ENCODE data around the gene ARHGEF5. TPM values are rescaled to one million over a fixed set of nuclear protein-coding genes. Genes with fewer than 3 reads are reported as not detected.
"Not testable (repeated sequence)": the region's sequence is repeated elsewhere in the genome, so short reads cannot be mapped to it uniquely, and the experiment has no call there.

ARHGEF5 gene
- polyA plus RNA-seq (2011; rRNA removed) (2.3 and 2.8 TPM in 2 replicates), polyA plus RNA-seq (2017; fragmentation: RNase III; extraction: RNeasy Plus Mini Kit Qiagen cat#74134 plus additional on column Dnase treatment) (2.1 to 2.6 TPM (median 2.5 TPM) in 3 replicates), polyA minus RNA-seq (2011; rRNA and poly(A)+ RNA removed) (6.6 and 7.1 TPM in 2 replicates)
- polyA plus RNA-seq (2012; cell fraction: cytosol; rRNA removed): 0.91 and 1.1 TPM in 2 replicates
- 1.1 and 1.4 TPM in 2 replicates for polyA plus RNA-seq (2012; cell fraction: nucleus; rRNA removed)

DNA sequence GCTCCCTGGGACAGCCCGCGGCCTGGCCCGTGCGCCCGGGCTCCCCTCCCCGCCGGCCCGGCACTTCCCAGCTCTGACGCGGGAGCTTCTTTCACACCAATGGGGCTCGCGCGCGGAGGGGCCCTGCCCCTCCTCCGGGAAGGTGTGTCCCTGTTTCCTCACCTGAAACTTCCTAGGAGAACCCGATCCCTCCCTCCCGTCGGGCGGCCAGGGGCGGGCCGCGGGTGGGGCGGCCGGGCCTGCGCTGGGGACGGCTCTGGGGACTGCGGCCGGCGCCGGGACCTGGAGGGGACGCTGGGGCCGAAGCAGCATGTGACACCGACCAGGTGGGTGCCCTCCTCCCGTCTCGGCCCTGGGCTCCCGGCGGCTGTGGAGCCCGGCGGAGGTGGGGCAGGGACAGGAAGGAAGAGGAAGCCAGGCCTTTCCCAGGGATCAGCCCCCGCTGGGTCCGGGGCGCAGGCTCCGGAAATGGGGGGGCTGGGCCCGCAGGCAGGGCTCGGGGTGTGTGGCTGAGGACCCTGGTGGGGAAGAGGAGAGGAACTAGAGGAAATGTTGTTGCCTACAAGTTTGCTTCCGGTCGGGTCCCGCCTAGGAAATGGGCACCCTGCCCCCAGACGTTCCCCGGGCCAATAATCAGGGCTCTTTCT, at the start of gene ARHGEF5:
TSS of gene ARHGEF5 (plus strand) at position 227 of the 647 bp plus-strand sequence. CDS start 7,268 bp downstream, outside the sequence.
- H3K4me3 ChIP-seq; H3K27ac ChIP-seq; H3K9me3 ChIP-seq; POLR2A ChIA-PET; DNase-seq (ENCODE audit: low read depth in 1 of 2, low spot score in 1 of 2); H3K4me2 ChIP-seq; FAIRE-seq; CTCF ChIA-PET; H3K4me1 ChIP-seq: not testable (repeated sequence)
- WGBS (ENCODE audit: missing lambda C conversion rate): no CpG with 5 or more reads among the region's 50 CpGs
- peak; percentile 67 to 81 for ATAC-seq

DNA sequence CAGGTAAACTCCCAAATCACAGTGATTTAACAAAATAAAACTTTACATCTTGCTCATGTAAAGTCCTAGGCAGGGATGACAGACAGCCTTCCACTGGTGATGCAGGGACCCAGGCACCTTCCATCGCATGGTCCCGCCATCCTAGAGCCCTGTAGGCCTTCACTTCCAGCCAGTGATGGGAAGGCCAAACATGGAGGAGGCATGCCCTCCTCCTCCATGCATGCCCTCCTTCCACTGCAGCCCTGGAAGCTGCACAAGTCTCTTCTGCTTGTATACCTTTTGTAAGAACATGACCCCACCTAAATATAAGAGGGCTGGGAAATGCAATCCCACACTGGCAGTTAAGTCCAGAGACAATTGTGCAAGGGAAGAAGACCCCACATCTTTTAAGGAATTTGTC, 45.5 kb upstream of the ARHGEF5 start:
- FAIRE-seq: peak; percentile 82
- WGBS (ENCODE audit: missing lambda C conversion rate): no CpG with 5 or more reads among the region's 2 CpGs
- CTCF ChIA-PET; H3K4me3 ChIP-seq; H3K27ac ChIP-seq; H3K9me3 ChIP-seq; DNase-seq (ENCODE audit: low read depth in 1 of 2, low spot score in 1 of 2); H3K4me2 ChIP-seq; POLR2A ChIA-PET; H3K4me1 ChIP-seq: not testable (repeated sequence)
- peak in 1 of 2 experiments; percentile 29; a peak in 1 of 6 replicates for ATAC-seq

DNA sequence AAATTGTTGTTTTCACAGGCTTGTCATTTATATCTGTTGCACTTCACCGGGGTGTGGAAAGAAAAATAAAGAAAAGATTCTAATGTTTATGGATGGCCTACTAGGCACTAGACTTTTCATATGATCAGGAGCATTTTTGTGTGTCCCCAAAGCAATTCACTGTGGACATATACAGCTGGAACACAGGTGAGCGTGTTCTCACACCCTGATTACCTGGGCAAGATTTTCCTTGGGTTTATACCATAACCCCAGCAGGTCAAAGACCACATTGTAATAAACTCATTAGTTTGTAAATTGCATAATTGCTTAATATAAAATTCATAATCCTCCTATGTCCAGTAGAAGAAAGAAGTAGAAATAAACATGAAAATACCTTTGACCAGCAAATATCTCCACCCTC, 44.0 kb upstream of the ARHGEF5 start:
- FAIRE-seq; POLR2A ChIA-PET; CTCF ChIA-PET; H3K27ac ChIP-seq; H3K4me1 ChIP-seq; H3K4me2 ChIP-seq; H3K4me3 ChIP-seq; DNase-seq (ENCODE audit: low read depth in 1 of 2, low spot score in 1 of 2); H3K9me3 ChIP-seq; ATAC-seq: not testable (repeated sequence)
- WGBS (ENCODE audit: missing lambda C conversion rate): 18% methylated on average over 1 of the region's 2 CpGs

DNA sequence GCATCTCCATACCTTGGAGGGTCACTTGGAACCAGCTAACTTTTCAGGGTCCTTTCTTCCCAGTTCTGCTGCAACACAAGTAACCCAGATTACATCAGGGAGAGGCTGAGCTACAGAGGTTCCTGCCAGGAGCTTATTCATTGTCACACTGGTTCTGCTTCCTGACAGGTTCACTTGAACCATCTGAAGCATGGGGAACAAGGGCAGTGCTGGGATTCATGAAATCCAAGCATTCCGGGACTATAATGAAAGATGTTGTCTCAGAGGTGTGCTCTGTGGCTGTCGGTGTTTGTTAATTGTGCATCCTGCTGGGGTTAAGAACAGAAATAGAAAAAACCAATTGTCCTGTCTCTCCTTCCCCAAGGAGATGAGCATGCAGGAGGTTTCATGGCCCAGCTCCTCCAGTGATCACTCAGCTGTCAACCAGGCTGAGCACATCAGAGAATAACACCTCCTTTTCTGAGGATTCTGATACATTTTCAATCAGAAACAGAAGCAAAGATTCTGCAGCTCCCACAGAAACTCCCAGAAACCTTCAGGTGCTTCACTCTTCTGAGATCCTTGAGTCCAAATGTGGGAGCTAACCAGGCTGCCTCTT, 43.2 kb upstream of the ARHGEF5 start, which contains the start of gene OR2A1:
TSS of gene OR2A1 (plus strand) at position 548 of the 598 bp plus-strand sequence. CDS start 5,706 bp downstream, outside the sequence.
- FAIRE-seq: not testable (repeated sequence)
- WGBS (ENCODE audit: missing lambda C conversion rate): 72% methylated on average over 2 of the region's 2 CpGs

DNA sequence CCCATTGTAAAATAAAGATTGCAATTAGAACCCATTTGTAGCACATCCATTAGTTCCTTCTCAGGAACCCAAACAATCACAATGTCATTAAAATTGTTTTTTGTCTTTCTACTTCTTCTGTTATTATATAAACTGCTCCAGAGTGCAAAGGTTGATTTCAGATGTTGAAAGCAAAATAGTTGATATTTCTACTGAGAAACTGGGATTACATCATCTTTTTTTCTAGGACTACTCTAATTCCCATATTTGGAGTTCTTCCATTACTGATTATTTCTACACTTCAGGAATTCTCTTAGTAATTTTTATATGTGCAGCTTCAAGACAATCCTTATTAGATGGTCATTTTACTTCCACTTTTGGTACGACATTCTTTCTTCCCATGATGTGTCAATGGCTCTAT, 37.7 kb upstream of the ARHGEF5 start:
- H3K4me3 ChIP-seq; POLR2A ChIA-PET; H3K9me3 ChIP-seq; H3K4me1 ChIP-seq; H3K27ac ChIP-seq; CTCF ChIA-PET; H3K4me2 ChIP-seq; ATAC-seq; DNase-seq (ENCODE audit: low read depth in 1 of 2, low spot score in 1 of 2): not testable (repeated sequence)
- FAIRE-seq: peak; percentile 77
- 43% methylated on average over 1 of the region's 1 CpG for WGBS (ENCODE audit: missing lambda C conversion rate)

More for the DNA sequence above, 43.2 kb upstream of the ARHGEF5 start, which contains the start of gene OR2A1:
- CTCF ChIA-PET; H3K4me1 ChIP-seq; H3K4me3 ChIP-seq; H3K27ac ChIP-seq; DNase-seq (ENCODE audit: low read depth in 1 of 2, low spot score in 1 of 2); ATAC-seq; H3K4me2 ChIP-seq; POLR2A ChIA-PET; H3K9me3 ChIP-seq: not testable (repeated sequence)

DNA sequence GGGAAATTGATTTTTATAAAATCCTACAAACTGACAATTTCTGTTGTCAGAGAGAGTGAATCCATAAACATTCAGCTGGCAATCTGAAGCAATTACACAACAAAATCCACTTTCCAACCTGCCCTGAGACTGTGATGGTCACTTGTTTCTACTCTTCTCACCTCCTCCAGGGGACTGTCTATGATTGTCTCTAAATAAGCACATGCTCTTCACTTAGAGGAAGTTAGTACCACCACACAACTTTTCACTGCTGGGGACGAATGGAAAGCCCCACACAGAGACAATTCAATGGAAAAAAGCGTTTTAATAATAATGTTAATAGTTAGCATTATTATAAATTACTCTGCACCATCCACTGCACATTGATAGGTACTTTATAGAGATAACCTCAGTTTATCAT, 35.7 kb upstream of the ARHGEF5 start:
- H3K4me2 ChIP-seq; H3K9me3 ChIP-seq; H3K27ac ChIP-seq; FAIRE-seq; CTCF ChIA-PET; H3K4me1 ChIP-seq; H3K4me3 ChIP-seq; POLR2A ChIA-PET; ATAC-seq; DNase-seq (ENCODE audit: low read depth in 1 of 2, low spot score in 1 of 2): not testable (repeated sequence)
- no CpG with 5 or more reads among the region's 2 CpGs for WGBS (ENCODE audit: missing lambda C conversion rate)

DNA sequence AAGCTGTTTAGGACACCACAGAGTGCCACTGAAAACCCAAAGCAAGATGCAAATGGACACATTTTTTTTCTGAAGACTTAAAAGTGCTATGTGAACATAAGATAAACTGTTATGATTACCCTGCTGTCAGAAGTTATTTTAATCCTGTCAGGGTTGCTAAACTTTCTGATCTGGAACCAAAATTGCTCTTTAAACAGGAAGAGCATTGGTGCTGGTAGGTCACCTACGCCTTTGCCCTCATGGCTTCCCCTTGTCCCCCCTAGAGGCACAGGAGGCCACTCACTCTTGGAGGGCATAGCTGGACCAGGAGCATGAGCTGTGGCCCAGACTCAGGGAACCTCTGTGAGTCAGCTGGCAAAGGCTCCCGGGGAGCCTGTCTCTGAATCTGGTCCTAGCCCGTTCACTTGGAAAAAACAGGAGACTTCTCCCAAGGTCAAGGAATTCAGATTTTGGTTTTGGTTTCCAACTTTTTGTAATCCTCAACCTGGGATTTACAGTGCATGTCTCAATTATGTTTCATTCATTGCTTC, 33.5 kb upstream of the ARHGEF5 start:
- DNase-seq (ENCODE audit: low read depth in 1 of 2, low spot score in 1 of 2); H3K4me1 ChIP-seq; FAIRE-seq; ATAC-seq; H3K4me3 ChIP-seq; H3K27ac ChIP-seq; POLR2A ChIA-PET; H3K4me2 ChIP-seq; H3K9me3 ChIP-seq; CTCF ChIA-PET: not testable (repeated sequence)
- WGBS (ENCODE audit: missing lambda C conversion rate): no CpG with 5 or more reads among the region's 3 CpGs

DNA sequence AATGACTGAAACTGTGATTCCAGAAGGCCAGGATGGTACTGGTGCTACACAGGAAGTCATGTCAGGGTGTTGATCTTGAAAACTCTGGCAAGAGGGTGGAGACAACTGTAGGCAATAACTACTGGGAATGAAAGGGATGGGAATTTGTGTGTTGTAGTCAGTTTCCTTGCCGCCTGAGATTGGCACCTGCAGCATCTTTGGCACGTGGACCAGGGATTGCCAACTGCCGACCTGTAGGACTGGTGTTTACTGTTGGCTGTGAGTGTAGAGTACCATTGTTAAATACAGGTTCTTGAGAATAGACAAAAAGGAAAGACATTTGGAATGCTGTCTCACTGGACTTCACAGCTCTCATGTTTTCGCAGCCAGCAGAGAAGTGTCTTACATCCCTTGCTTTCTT, 31.8 kb upstream of the ARHGEF5 start:
- DNase-seq (ENCODE audit: low read depth in 1 of 2, low spot score in 1 of 2); POLR2A ChIA-PET; FAIRE-seq; H3K9me3 ChIP-seq; H3K4me1 ChIP-seq; H3K4me2 ChIP-seq; H3K4me3 ChIP-seq; CTCF ChIA-PET; H3K27ac ChIP-seq; ATAC-seq: not testable (repeated sequence)
- WGBS (ENCODE audit: missing lambda C conversion rate): 65% methylated on average over 3 of the region's 4 CpGs

DNA sequence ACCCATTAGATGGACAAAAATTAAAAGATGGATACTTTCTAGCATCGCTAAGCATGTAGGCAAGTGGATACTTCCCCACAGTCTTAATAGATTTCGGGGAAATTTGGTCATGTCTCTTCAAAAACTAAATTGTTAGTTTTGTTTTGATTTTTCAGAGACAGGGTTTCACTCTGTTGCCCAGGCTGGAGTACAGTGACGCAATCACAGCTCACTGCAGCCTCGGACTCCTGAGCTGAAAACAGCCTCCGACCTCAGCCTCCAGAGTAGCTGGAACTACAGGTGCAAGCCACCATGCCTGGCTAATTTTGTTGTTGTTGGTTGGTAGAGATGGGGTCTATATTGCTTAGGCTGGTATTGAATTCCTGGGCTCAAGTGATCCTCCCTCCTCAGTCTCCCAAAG, 29.3 kb upstream of the ARHGEF5 start:
- POLR2A ChIA-PET; ATAC-seq; H3K9me3 ChIP-seq; CTCF ChIA-PET; H3K4me1 ChIP-seq; H3K27ac ChIP-seq; FAIRE-seq; H3K4me3 ChIP-seq; H3K4me2 ChIP-seq; DNase-seq (ENCODE audit: low read depth in 1 of 2, low spot score in 1 of 2): not testable (repeated sequence)
- 41% methylated on average over 4 of the region's 5 CpGs for WGBS (ENCODE audit: missing lambda C conversion rate)

DNA sequence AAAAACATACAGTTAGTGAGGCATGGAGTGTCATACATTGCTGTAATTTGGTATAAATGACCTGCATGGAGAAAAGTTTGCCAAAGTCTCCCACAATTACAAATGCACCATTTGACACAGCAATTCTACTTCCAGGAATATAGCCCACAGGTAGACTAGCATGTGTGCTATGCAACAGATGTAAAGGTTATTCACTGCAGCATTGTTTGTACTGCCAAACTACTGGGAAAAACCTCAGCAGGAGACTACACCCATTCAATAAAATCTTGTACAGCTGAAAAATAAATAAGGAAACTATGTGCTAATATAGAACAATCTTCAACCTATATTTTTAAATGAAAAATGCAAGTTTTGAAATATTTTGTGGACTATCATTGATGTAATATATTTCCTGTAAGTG, 25.2 kb upstream of the ARHGEF5 start:
- POLR2A ChIA-PET; H3K4me2 ChIP-seq; H3K4me1 ChIP-seq; H3K27ac ChIP-seq; H3K4me3 ChIP-seq; FAIRE-seq; ATAC-seq; CTCF ChIA-PET; DNase-seq (ENCODE audit: low read depth in 1 of 2, low spot score in 1 of 2); H3K9me3 ChIP-seq: not testable (repeated sequence)

DNA sequence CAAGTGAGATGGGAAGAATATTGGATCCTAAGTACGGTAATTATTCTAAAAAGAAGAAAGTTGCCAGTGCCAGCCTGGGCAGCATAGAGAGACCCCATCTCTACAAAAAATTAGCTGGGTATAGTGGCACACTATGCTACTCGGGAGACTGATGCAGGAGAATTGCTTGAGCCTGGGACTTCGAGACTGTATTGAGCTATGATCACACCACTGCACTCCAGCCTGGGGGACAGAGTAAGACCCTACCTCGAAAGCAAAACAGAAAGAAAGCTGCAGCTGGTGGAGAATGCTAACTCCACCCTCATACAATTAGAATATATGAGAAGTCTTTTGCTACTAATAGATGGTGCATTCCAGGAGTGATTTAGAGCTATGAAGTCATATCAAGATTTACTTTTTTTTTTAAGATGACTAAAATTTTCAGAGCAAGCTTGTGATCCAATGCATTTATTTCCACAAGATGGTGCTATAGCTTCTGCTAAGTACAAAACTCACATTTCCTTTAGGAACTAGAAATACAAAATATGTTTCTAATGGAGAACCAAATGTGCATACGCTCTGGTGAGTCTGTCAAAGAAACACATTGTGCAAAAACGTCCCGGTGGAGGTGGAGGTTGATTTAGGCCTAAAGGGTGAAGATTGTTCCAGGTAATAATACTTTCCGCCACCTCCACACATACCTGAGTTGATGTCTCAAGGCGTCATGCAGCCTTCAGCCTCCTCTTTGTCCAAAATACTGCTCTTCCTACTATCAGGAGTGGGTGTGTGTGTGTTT, 23.8 kb upstream of the ARHGEF5 start:
- H3K4me2 ChIP-seq; POLR2A ChIA-PET; H3K27ac ChIP-seq; H3K4me1 ChIP-seq; H3K4me3 ChIP-seq; H3K9me3 ChIP-seq; DNase-seq (ENCODE audit: low read depth in 1 of 2, low spot score in 1 of 2): not testable (repeated sequence)
- FAIRE-seq (peak; percentile 99), ATAC-seq (peak; percentile 55 to 79)
- 41% methylated on average over 3 of the region's 9 CpGs for WGBS (ENCODE audit: missing lambda C conversion rate)
- CTCF ChIA-PET: interaction anchor here (0.6 to 1.2 kb wide), 3 partner anchors 60 to 106 kb away, joined by 3 to 5 read pairs (median 3); no protein-coding TSS in a partner anchor
